Measurements from ENCODE around the gene SLC35F6.
"Not testable (repeated sequence)": the region's sequence is repeated elsewhere in the genome, so short reads cannot be mapped to it uniquely, and the experiment has no call there.

The SLC35F6 gene

DNA sequence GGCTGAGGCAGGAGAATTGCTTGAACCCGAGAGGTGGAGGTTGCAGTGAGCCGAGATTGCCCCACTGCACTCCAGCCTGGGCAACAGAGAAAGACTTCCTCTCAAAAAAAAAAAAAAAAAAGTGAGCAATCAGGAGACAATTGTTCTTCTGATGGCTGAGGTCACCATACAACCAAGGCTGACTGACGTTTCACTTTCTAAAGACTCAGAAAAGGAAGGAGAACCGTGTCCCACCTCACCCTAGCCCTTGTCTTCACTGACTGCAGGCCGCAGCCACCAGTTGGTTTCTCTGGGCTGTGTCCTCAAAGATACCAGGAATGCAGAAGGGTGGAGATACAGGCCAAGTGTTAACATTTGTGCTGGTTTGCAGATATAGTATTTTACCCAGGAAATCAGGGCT is 7.7 kb upstream of the SLC35F6 start:
- DNase-seq (ENCODE audit: low read depth, low spot score): no peak

- DNase-seq (ENCODE audit: low read depth, low spot score): peak; percentile 46
Observed at GRCh38 chr2:26757873-26758789, 6.0 kb upstream of the SLC35F6 start.

GRCh38 chr2:26758790-26759321 is 5.2 kb upstream of the SLC35F6 start:
- DNase-seq (ENCODE audit: low read depth, low spot score): no peak

DNA sequence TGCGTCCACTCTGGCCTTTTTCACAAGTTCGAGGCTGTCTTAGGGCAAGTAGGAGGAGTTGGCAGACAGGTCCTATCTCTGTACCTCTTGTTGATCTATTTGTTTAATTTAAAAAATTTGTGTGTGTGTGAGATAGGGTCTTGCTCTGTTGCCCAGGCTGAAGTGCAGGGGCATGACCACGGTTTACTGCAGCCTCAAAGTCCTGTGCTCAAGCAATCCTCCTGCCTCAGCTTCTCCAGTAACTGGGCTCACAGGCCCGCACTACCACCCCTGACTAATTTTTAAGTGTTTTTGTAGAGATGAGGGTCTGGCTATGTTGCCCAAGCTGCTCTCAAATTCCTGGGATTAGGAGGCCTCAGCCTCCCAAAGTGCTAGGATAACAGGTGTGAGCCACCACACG is 4.2 kb upstream of the SLC35F6 start:
- DNase-seq (ENCODE audit: low read depth, low spot score): no peak

DNA sequence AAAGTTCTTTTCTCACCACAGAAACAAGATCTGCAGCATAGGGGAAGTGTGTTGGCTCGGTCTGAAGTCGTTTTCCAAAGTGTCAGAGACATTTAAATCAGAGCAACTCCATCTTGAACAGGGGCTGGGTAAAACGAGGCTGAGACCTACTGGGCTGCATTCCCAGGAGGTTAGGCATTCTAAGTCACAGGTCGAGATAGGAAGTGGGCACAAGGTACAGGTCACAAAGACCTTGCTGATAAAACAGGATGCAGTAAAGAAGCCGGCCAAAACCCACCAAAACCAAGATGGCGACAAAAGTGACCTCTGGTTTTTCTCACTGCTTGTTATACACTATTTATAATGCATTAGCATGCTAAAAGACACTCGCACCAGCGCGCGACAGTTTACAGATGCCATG is 3.1 kb upstream of the SLC35F6 start:
- DNase-seq (ENCODE audit: low read depth, low spot score): not testable (repeated sequence)

- DNase-seq (ENCODE audit: low read depth, low spot score): no peak
Observed at GRCh38 chr2:26763019-26763418, 1.1 kb upstream of the SLC35F6 start.

GRCh38 chr2:26764906-26765305 is 822 bp downstream of the SLC35F6 start:
- no peak for DNase-seq (ENCODE audit: low read depth, low spot score)

DNA sequence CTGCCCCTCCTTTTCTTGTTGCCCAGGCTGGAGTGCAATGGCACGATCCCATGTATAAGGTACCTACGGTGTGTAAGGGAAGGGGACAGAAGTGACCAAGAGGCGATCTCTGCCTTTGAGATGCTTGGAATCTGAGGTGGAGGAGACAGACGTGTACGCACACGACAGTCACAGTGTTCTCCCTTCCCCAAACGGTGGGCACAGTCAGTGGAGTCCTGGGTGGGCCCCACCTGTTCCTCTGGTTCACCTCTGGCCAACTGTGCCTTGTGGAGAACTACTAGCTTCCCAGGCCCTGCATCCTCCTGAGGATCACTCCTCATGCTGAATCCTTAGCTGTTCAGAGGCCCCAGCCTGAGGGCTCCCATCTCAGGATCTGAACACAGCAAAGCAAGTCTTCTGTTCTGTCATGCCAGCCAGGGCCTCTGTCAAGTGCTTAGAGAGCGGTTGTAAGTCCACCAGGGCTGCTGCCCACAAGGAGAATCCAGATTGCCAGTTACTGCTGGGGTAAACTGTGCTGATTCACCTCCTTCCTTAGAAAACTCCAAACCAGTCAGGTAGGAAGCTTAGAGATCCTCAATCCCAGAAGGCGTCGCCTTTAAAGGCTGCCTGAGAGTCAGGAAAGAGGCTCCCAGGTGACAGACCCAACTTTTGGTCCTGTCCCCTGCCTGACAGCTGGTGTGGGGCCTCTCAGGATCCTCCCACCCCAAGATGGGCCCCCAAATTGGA is 1.6 kb downstream of the SLC35F6 start:
- DNase-seq (ENCODE audit: low read depth, low spot score): no peak

GRCh38 chr2:26767129-26767528 is 3.0 kb downstream of the SLC35F6 start:
- no peak for DNase-seq (ENCODE audit: low read depth, low spot score)

GRCh38 chr2:26767894-26768487 is 3.9 kb downstream of the SLC35F6 start:
- no peak for DNase-seq (ENCODE audit: low read depth, low spot score)

DNA sequence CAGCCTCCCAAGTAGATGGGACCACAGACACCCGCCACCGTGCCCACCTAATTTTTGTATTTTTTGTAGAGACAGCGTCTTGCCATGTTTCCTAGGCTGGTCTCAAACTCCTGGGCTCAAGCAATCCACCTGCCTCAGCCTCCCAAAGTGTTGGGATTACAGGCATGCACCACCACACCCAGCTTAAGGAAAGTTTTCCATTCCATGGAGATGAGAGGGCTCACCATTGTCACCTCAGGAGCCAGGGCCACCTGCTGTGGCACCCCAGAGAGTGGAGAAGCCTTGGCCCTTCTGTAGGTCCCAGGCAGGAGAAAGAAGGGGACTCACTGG is 4.6 kb downstream of the SLC35F6 start:
- DNase-seq (ENCODE audit: low read depth, low spot score): no peak

GRCh38 chr2:26769089-26769761 is 5.1 kb downstream of the SLC35F6 start:
- no peak for DNase-seq (ENCODE audit: low read depth, low spot score)

DNA sequence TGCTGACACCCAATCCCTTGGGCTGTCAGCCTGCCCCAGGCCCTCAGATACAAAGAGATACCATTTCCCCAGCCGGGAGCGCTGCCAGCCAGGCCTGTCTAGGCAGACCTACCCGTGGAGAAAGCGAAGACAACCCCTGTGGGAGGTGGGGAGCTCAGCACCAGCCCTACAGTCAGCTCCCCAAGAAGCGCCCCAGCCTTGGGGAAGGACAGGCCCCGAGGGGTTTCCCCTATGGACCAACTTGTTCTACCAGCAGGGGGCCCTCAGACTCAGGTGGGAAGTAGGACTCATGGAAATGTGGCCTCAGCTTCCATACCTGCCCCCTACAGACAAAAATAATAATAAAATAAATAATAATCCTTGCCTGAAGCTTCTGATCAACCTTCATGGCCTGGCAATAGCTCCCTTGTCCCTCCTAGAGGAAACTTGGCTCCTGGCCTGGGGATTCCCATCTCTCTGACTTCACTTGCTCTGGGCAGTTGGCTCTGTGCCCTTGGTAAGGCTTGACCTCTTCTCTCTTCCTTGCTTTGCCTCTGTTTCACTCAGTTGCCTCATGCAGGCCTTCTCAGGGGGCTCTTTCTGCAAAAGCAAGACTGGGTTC is 7.0 kb downstream of the SLC35F6 start:
- DNase-seq (ENCODE audit: low read depth, low spot score): no peak

GRCh38 chr2:26772064-26773001 is 8.2 kb downstream of the SLC35F6 start:
- no peak for DNase-seq (ENCODE audit: low read depth, low spot score)

DNA sequence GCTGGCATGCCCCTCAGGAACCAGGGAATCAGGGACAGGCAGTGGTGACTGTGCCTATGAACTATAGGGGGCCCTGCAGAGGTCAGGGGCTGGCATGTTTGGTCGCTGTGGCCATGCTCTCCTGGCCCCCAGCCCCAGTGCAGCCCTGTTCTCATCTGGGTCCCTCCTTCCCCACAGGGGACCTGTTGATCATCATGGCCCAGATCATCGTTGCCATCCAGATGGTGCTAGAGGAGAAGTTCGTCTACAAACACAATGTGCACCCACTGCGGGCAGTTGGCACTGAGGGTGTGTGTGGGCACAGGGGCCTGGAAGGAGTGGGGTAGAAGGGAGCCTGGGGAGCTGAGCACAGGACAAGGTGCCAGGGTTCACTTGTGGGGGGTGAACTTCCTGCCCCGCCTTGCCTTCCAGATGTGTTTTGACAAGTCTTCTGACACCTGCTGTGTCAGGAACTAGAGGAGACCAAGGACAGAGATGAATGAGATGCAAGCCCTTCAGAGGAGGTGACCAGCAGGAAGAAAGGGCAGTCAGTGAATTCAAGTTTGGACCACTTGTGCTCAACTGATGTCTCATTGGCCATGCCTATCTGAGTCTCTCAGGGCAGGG is 12.2 kb downstream of the SLC35F6 start:
- no peak for DNase-seq (ENCODE audit: low read depth, low spot score)

GRCh38 chr2:26778098-26778497 is 14.0 kb downstream of the SLC35F6 start:
- DNase-seq (ENCODE audit: low read depth, low spot score): no peak

- DNase-seq (ENCODE audit: low read depth, low spot score): no peak
Observed at GRCh38 chr2:26778507-26778906, 14.4 kb downstream of the SLC35F6 start.

- no peak for DNase-seq (ENCODE audit: low read depth, low spot score)
Observed at GRCh38 chr2:26780203-26780760, 16.2 kb downstream of the SLC35F6 start.

DNA sequence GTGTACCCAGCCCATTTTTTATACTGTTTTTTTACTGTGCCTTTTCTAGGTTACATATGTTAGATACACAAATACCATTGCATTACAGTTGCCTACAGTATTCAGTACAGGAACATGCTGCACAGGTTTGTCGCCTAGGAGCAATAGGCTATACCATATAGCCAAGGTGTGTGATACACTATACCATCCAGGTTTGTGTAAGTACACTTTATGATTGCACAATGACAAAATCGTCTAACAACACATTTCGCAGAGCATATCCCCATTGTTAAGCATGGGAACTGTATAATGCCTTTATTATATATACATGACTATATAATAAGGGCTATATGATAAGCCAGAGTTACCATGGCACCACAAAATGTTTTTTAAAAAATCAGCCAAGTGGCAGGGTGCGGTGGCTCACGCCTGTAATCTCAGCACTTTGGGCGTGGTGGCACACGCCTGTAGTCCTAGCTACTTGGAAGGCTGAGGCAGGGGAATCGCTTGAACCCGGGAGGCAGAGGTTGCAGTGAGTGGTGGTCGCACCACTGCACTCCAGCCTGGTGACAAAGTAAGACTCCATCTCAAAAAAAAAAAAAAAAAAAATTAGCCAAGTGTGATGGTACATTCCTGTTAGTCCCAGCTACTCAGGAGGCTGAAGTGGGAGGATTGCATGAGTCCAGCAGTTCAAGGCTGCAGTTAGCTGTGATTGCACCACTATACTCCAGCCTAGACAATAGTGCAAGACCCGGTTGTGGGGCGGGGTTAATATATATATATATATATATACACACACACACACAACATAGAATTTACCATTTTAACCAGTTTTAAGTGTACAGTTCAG is 19.0 kb downstream of the SLC35F6 start:
- DNase-seq (ENCODE audit: low read depth, low spot score): no peak

Data from brain pericyte (primary cell).